Lung (tissue), 12 donors: Measurements from ENCODE around the gene HEPACAM. TPM values are rescaled to one million over a fixed set of nuclear protein-coding genes. Genes with fewer than 3 reads are reported as not detected.
"Not testable (repeated sequence)": the region's sequence is repeated elsewhere in the genome, so short reads cannot be mapped to it uniquely, and the experiment has no call there.

Experiments
- ATAC-seq: fragments of 200-7000 bp; cut with Tn5 transposase; one replicate; pipeline ENCODE4 v1.9.1; 2020; ENCODE audit warnings: moderate number of reproducible peaks; ENCODE audit not compliant: insufficient read depth, low FRiP score
- DNase-seq, 3 donors: peaks; one replicate each; pipeline ENCODE4 v3.0.0-alpha.2; 2013 to 2017
- H3K27ac ChIP-seq, 2 donors: one replicate each; pipeline ENCODE4 v1.5.1; 2013; ENCODE audit warnings: mild to moderate bottlenecking in 2 of 2, moderate library complexity in 2 of 2, control low read depth in 1 of 2, inconsistent platforms in 1 of 2, low read depth in 1 of 2, low read length in 1 of 2
- H3K27me3 ChIP-seq, 3 donors: one replicate each; pipeline ENCODE4 v1.5.1; 2013; ENCODE audit warnings: low read length in 2 of 3; ENCODE audit not compliant: control insufficient read depth in 3 of 3, insufficient read depth in 3 of 3
- H3K36me3 ChIP-seq, 4 donors: one replicate each; pipeline ENCODE4 v1.5.1; 2013; ENCODE audit warnings: low read length in 4 of 4, mild to moderate bottlenecking in 1 of 4, moderate library complexity in 1 of 4; ENCODE audit not compliant: control insufficient read depth in 4 of 4, insufficient read depth in 4 of 4
- H3K4me1 ChIP-seq, 5 donors: one replicate each; pipeline ENCODE4 v1.5.1; 2013; ENCODE audit warnings: low read length in 5 of 5, mild to moderate bottlenecking in 2 of 5, moderate library complexity in 1 of 5; ENCODE audit not compliant: control insufficient read depth in 5 of 5, insufficient read depth in 5 of 5
- H3K4me3 ChIP-seq: one replicate; pipeline ENCODE4 v1.5.1; 2013; ENCODE audit warnings: mild to moderate bottlenecking, control low read depth, moderate library complexity
- H3K9ac ChIP-seq, 2 donors: one replicate each; pipeline ENCODE4 v1.5.1; 2013; ENCODE audit warnings: low read length in 2 of 2, control low read depth in 1 of 2; ENCODE audit not compliant: insufficient read depth in 1 of 2
- H3K9me3 ChIP-seq, 4 donors: one replicate each; pipeline ENCODE4 v1.5.1; 2013; ENCODE audit warnings: low read length in 3 of 4, mild to moderate bottlenecking in 1 of 4, moderate library complexity in 1 of 4; ENCODE audit not compliant: control insufficient read depth in 4 of 4, insufficient read depth in 3 of 4
- WGBS, 2 donors: extraction: QIAGEN DNeasy Blood & Tissue Kit; methylation state at CpG; one replicate each; pipeline ENCODE4 v1.1.7; 2013; 5-methylcytosine and 5-hydroxymethylcytosine counted together
- polyA plus RNA-seq, 2 donors: library from polyadenylated mRNA; stranded (reverse); fragments of 200-250 nt; gene quantifications; one replicate each; pipeline ENCODE4 v1.2.1, GENCODE V29; 2013
- total RNA-seq, 2 donors: library from RNA; depleted of rRNA in 1 of 2; stranded (reverse); fragments of >200 nt in 1 of 2; gene quantifications; one replicate each; pipeline ENCODE4 v1.2.1, GENCODE V29; 2014 to 2021
- TF ChIP-seq, protein P1 (sequence below): IDR thresholded peaks from 2 replicates; pipeline ENCODE4 v1.5.1; 2012; ENCODE audit warnings: mild to moderate bottlenecking; ENCODE audit errors: control extremely low read depth, extremely low read depth
- donor health status: control.
- donor health status: control.
- donor health status: Bipolar disorder and iron deficiency.
- donor health status: healthy.
- donor health status: DM: yes; HTN: yes; CAD: no.

HEPACAM gene
- total and polyA plus RNA-seq, 4 donors: 0.02 TPM; not detected in 3

DNA sequence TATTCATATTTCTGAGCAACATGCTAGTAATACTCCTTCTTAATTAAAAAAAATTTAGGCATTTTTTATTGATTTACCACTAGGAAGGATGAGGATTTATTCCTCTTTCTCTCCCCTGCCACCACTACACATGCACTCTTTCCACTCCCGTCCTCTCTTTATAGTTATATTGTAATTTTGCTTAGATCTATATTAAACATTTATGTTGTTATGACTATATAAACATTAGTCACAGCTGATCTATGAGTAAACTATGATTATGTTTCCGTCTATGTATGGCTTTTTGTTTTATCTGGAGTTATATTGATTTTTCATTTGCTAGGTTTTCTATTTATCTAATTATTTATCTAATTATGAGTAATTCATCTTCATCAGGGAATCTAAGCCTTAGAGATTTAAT lies 36.0 kb upstream of the HEPACAM start:
- Histone ChIP-seq H3K9ac (no peak overlapping the region), H3K9me3 (no peaks in the 10 kb centered on the region), H3K4me1 (no peaks in the 10 kb centered on the region), H3K27ac (no peak overlapping the region), H3K36me3 (no peaks in the 10 kb centered on the region), H3K27me3 (no peaks in the 10 kb centered on the region), H3K4me3 (no peak overlapping the region)
- DNase-seq (no peak), ATAC-seq (no peak)
- TF ChIP-seq, protein P1, sequence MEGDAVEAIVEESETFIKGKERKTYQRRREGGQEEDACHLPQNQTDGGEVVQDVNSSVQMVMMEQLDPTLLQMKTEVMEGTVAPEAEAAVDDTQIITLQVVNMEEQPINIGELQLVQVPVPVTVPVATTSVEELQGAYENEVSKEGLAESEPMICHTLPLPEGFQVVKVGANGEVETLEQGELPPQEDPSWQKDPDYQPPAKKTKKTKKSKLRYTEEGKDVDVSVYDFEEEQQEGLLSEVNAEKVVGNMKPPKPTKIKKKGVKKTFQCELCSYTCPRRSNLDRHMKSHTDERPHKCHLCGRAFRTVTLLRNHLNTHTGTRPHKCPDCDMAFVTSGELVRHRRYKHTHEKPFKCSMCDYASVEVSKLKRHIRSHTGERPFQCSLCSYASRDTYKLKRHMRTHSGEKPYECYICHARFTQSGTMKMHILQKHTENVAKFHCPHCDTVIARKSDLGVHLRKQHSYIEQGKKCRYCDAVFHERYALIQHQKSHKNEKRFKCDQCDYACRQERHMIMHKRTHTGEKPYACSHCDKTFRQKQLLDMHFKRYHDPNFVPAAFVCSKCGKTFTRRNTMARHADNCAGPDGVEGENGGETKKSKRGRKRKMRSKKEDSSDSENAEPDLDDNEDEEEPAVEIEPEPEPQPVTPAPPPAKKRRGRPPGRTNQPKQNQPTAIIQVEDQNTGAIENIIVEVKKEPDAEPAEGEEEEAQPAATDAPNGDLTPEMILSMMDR: no peak
- WGBS, 2 donors: 88 to 94% methylated on average over 2 of the region's 2 CpGs

DNA sequence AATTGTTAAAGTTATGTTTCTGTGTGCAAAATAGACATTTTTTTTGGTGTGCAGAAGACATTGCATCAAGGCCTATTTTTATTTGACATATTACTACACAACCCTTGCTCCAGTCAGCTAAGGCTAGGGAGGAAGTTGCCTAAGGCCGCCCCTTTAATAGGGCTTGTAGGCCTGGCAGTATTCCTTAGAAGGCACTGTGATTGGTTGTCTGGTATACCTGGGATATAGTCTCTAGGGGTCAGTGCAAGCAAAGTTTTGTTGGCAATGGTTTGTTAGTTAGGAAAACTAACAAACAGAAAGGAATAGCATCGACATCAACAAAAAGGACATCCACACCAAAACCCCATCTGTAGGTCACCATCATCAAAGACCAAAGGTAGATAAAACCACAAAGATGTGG lies 35.1 kb upstream of the HEPACAM start:
- H3K27me3 ChIP-seq: no peaks in the 10 kb centered on the region
- 66 to 70% methylated on average over 2 of the region's 2 CpGs for WGBS, 2 donors
- H3K9me3 ChIP-seq: no peaks in the 10 kb centered on the region
- no peak overlapping the region for H3K27ac ChIP-seq
- H3K4me1 ChIP-seq: no peaks in the 10 kb centered on the region
- H3K9ac ChIP-seq: no peak overlapping the region
- TF ChIP-seq, protein P1: no peak
- H3K36me3 ChIP-seq: no peaks in the 10 kb centered on the region
- DNase-seq: peak in 1 of 3 donors; percentile 4
- no peak overlapping the region for H3K4me3 ChIP-seq
- ATAC-seq: no peak

DNA sequence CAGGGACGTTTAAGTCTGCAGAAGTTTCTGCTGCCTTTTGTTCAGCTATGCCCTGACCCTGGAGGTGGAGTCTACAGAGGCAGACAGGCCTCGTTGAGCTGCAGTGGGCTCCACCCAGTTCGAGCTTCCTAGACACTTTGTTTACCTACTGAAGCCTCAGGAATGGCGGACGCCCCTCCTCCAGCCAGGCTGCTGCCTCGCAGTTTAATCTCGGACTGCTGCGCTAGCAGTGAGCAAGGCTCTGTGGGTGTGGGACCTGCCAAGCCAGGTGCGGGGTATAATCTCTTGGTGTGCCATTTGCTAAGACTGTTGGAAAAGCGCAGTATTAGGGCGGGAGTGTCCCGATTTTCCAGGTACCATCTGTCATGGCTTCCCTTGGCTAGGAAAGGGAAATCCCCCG lies 32.4 kb upstream of the HEPACAM start:
- H3K27me3 ChIP-seq, H3K9ac ChIP-seq, DNase-seq, H3K4me1 ChIP-seq, H3K4me3 ChIP-seq, H3K36me3 ChIP-seq, H3K27ac ChIP-seq, ATAC-seq, H3K9me3 ChIP-seq: not testable (repeated sequence)
- 88 to 91% methylated on average over 13 of the region's 13 CpGs for WGBS, 2 donors

DNA sequence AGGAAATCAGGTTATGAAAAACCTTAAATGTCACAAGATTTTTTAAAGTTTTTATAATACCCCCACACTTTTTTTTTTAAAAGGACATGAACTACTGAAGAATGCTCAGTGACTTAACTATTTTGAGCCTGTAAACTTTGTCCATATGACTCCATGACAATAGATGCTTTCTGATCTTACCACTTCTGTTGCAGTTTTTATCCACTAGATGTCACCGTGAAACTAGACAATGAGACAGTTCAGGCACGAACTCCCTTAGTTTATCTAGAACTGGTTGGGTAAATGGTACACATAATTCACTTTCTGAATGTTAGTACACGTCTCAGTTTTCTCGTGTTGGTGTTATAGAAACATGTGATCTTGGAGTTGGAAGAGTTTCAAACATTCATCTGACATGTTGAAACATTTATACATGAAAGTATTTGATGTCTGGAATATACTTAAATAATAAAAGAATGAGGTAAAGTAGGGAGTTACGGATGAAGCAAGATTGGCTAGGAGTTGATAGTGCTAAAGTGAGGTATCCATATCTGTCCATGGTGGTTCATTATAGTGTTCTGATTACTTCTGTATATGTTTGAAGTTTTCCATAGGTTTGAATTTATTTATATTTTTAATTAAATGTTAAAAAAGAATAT lies 26.2 kb upstream of the HEPACAM start:
- DNase-seq (peak in 2 of 3 donors; percentile 88), ATAC-seq (peak; percentile 69)
- 21 to 22% methylated on average over 5 of the region's 5 CpGs for WGBS, 2 donors
- TF ChIP-seq, protein P1: peak; percentile 68
- Histone ChIP-seq H3K36me3 (no peaks in the 10 kb centered on the region), H3K27ac (no peak overlapping the region), H3K9ac (no peak overlapping the region), H3K4me1 (no peaks in the 10 kb centered on the region), H3K4me3 (no peak overlapping the region), H3K27me3 (no peaks in the 10 kb centered on the region), H3K9me3 (no peaks in the 10 kb centered on the region)
